GM23338 (cell line): ENCODE results near the gene ZBTB46.

Experiments used
- CREB1 ChIP-seq: fragments of 250-450 bp; sonication (Bioruptor Pico); IDR thresholded peaks from 2 replicates; pipeline ENCODE4 v1.5.0; 2020; ENCODE audit warnings: low read depth, mild to moderate bottlenecking, moderate library complexity
- CTCF ChIP-seq, 2 experiments: fragments of 200-600 bp in 1 of 2; sonication (generic) in 1 of 2; conservative IDR thresholded peaks; 2 replicates each; pipeline versions ENCODE4 v1.5.1 to v1.6.1; 2016 to 2017; ENCODE audit warnings: antibody characterized with exemption in 2 of 2, low read depth in 2 of 2, mild to moderate bottlenecking in 2 of 2, moderate library complexity in 1 of 2
- ETS1 ChIP-seq: IDR thresholded peaks from 2 replicates; pipeline ENCODE4 v1.6.1; 2016; ENCODE audit warnings: antibody characterized with exemption
- EZH2 ChIP-seq: fragments of 200-600 bp; sonication (generic); IDR thresholded peaks from one replicate; pipeline ENCODE4 v1.8.0; 2017; ENCODE audit warnings: antibody characterized with exemption, mild to moderate bottlenecking, low read depth; ENCODE audit not compliant: unreplicated experiment
- EZH2phosphoT487 ChIP-seq: fragments of 200-600 bp; sonication (generic); IDR thresholded peaks from one replicate; pipeline ENCODE4 v1.8.1; 2018; ENCODE audit warnings: antibody characterized with exemption; ENCODE audit not compliant: unreplicated experiment
- JUNB ChIP-seq: IDR thresholded peaks from one replicate; pipeline ENCODE4 v1.6.1; 2016; ENCODE audit warnings: antibody characterized with exemption; ENCODE audit not compliant: unreplicated experiment
- NANOG ChIP-seq: IDR thresholded peaks from 2 replicates; pipeline ENCODE4 v1.6.1; 2016; ENCODE audit warnings: antibody characterized with exemption, borderline replicate concordance
- POLR2AphosphoS5 ChIP-seq: IDR thresholded peaks from 2 replicates; pipeline ENCODE4 v1.6.1; 2016; ENCODE audit warnings: antibody characterized with exemption, low read depth
- REST ChIP-seq: IDR thresholded peaks from one replicate; pipeline ENCODE4 v1.6.1; 2018; ENCODE audit warnings: antibody characterized with exemption; ENCODE audit not compliant: unreplicated experiment
- STAT1 ChIP-seq: IDR thresholded peaks from one replicate; pipeline ENCODE4 v1.6.1; 2016; ENCODE audit warnings: antibody characterized with exemption; ENCODE audit not compliant: unreplicated experiment
- ZNF114 ChIP-seq: fragments of 250-450 bp; sonication (Bioruptor Pico); IDR thresholded peaks from 2 replicates; pipeline ENCODE4 v1.5.0; 2020; ENCODE audit warnings: mild to moderate bottlenecking, moderate library complexity
- ZNF331 ChIP-seq: fragments of 250-450 bp; sonication (Bioruptor Pico); IDR thresholded peaks from 2 replicates; pipeline ENCODE4 v1.5.0; 2020; ENCODE audit warnings: low read depth, mild to moderate bottlenecking, moderate library complexity
- ZNF462 ChIP-seq: fragments of 250-450 bp; sonication (Bioruptor Pico); IDR thresholded peaks from 2 replicates; pipeline ENCODE4 v1.5.0; 2020; ENCODE audit warnings: mild to moderate bottlenecking, moderate library complexity

- TF ChIP-seq EZH2phosphoT487 (no peak), JUNB (no peak), CTCF (conservative IDR thresholded peaks at IDR 0.05; ENCODE audit: low read depth in 2 of 2) (peak; percentile 44 to 72), CREB1 (CRISPR knock-in tag) (no peak), REST (no peak), POLR2AphosphoS5 (no peak), EZH2 (no peak), ZNF114 (no peak), NANOG (no peak), STAT1 (no peak), ETS1 (no peak), ZNF331 (CRISPR knock-in tag) (no peak), ZNF462 (CRISPR knock-in tag) (no peak)
Measured at GRCh38 chr20:63706852-63707557, 124.1 kb downstream of the ZBTB46 start.
